MM.1S (cell line): ENCODE measurements around the gene SYT2.

ENCODE experiments used
- CTCF ChIP-seq: fragments of 300-600 bp; sonication (generic); IDR thresholded peaks from 2 replicates; pipeline ENCODE4 v1.5.1; 2016; ENCODE audit warnings: antibody characterized with exemption, low read length, mixed read lengths
- EZH2 ChIP-seq: fragments of 300-600 bp; sonication (generic); optimal IDR thresholded peaks from 2 replicates; pipeline ENCODE3; 2017; ENCODE audit warnings: low read depth, mild to moderate bottlenecking, antibody characterized with exemption, low read length, mixed read lengths

GRCh38 chr1:202716654-202717053 lies 6.4 kb upstream of the SYT2 start:
- TF ChIP-seq CTCF (no peak), EZH2 (no peak)
